Stromal cell of bone marrow (primary cell): ENCODE results near the gene CIAO2B.
A peak's percentile ranks its signal among the peaks of the same experiment; 100 is the strongest.
"Not testable (repeated sequence)": the region's sequence is repeated elsewhere in the genome, so short reads cannot be mapped to it uniquely, and the experiment has no call there.

ENCODE experiments used
- DNase-seq: peaks from one replicate; pipeline ENCODE4 v3.0.0-alpha.2; 2012; ENCODE audit warnings: low read depth

CIAO2B gene

DNA sequence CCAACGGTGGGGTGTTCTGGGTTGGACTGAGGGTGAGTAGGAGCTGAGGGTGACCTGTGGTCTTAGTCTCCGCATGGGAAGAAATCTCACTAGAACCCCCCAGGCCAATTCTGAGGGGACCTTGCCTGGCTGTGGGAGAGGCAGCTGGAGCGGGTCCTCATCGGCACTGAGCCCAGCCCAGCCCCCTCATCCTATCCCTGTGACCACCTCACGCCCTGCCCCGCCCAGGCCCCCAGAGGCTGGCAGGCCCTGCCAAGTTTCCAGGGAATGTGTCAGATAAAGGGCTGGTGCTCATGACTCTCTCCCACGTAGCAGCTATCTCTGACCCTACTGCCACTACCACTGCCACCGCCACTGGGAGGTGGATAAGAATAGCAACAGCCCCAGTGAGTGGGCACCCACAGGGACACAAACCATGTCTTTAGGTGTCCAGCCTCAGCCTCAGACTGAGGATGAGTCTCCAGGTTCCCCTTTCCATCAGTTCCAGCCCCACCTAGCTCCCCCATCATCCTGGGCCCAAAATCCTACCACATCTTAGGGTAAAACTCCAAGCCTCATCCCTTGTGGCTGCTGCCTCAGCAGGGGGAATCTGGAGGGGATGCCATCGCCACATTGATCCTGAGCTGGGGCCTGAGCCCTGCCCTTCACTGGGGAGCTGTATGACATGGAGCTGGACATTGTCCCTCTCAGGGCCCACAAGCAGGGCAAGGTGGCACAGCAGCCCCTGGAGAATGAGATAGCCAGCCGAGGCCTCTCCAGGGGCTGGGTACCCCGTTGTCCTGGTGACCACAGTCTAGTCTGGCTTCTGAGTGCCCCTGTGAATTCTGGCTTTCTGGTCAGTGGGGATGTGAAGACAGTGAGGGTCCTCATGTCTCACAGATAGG, 30.4 kb downstream of the CIAO2B start:
- DNase-seq: no peak

DNA sequence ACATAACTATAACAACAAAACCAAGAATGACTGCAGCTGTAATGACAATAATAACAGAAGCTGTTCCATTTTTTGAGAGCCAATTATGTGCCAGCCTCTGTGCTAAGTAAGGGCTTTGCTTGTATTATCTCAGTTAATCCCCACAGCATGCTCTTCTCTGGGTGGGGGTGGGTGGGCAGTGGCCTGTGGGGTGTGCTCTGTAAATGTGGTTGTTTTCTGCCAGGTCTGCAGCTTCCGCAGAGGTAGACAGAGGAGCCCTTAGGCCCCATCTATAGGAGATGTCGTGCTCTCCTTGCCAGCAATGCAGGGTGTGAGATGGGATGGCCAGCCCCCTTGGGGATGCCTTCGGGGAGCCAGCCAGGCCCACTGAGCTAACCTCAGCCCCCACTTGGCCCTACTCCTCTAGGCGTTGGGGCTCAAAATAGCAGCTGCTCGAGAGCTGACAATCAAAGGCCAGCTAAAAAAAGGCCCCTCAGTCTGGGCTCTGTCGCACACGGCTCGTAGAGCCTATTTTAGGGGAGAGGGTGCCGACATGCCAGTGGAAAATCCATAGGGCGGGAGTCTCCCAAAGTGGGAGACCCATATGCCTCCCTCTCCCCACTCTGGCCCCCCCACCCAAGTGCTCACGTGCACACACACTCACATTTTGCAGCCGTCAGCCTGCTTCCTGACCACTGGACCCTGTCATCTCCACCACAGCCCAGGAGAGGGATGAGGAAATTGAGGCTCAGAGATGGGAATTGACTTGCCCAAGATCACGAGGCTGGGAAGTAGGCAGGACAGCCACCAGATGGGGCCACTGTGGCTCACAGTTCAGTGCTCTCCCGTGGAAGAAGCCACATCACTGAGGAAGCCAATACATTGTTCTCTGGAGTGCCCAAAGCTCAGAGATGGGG, 31.3 kb downstream of the CIAO2B start:
- DNase-seq: no peak

DNA sequence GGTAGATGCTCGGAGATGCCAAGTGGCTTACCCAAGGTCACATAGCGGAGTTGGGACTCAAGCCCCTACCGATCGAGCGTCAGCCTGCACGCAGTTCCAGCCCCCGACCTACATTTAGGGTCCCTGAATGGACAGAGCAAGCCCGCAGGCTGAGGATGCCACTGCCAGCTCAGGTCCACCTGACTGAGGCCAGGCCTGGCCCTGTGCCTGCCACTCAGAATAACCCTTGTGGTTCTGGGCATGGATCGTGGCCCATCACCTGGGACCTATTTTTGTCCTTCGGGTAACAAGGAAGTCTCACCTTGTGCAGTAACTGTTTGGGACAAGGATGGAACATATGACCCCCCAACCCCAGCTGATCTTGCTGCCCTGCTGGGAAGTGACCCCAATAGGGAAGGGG, 32.6 kb downstream of the CIAO2B start:
- no peak for DNase-seq

DNA sequence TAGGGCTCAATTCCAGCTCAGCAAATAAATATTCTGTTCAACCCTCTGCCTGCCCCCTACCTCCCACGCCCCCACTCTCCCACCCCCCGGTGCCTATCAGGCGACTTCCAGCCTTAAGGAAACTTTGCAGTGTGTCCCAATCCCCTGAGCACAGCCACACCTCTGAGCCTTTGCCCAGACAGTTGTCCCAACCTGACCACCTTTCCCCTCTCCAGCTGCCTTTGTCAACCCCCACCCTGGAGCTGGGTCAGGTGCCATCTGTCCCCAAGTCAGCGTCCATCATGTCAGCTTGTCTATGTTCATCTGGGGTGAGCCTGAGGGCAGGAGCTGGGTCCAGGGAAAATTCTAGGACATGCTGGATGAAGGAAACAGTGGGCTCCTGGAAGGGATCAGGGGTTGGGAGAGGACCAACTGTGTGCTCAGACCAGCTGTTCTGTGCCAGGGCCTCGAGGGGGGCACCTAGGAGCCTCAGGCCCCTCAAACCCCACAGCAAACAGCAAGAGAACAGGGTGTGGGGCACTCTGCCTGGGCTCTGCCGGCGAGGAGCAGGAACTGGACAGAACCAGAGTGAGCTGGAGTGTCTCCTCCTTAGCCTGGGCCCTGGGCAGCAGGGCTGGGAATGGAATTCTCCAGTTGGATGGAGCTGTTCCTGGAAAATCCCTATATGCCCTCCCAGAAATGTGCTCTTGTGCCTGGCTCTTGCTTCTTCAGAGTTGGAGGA, 33.3 kb downstream of the CIAO2B start:
- DNase-seq: no peak

DNA sequence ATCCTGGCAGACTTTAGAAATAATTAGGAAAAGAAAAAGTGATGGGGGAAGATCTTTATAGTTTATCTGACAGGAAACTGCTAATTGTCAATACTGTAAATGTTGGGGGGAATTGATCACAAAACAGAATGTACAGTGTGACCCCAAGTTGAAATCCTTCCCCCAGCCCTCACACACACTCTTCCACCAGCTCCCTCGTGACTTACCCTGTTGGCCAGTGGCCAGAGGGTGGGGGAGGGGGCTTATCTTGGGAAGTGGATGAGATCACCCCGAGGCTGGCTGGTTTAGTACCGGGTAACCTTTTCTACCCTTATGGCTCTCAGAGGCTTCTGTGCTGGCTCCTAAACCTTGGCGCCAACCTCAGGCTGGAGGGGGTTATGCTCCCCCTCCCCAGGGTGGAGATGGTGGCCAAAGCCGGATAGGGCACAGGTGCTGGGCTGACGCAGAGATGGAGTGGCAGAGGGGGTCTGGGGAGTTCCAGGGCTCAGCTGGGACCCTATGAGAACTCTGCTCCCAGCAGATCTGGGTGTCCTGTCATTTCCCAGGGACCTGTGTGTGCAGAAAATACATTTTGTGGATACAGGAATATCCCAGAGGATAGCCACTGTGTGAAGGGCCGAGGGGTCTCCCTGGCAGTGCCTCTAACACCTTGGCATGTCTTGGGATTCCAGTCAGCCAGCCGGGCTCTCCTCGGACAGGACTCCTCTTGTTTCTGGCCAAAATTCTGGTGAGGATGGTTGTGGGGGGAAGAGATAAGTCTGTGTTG, 34.1 kb downstream of the CIAO2B start:
- DNase-seq: peak; percentile 35

DNA sequence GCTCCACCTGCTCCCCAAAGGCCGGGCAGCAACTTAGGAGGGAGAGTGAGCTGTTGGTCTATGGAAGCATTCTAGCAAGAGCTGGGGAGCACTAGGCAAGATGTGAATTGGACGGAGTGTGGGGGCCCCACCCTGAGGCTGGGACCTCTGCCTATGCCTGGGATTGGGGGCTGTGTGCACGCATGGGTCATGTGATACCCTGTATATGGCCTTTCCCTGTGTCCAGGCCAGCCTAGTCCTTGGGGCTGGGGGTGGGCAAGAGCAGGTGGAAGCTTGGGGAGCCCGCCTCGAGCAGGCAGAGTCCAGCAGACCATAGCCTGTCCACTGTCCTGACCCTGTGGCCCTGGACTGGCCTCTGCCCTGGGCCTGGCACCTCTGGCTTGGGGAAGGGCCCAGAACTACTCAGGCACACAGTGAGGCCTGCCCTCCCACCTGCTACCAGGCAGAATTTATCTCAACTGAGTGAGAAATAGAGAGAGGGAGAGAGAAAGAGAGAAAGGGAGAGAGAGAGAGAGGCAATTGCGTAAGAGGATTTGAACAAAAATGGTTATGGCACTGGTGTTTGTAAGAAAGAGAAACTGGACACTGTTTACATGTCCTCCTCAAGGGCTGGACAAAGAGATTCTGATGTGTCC, 34.8 kb downstream of the CIAO2B start:
- no peak for DNase-seq

DNA sequence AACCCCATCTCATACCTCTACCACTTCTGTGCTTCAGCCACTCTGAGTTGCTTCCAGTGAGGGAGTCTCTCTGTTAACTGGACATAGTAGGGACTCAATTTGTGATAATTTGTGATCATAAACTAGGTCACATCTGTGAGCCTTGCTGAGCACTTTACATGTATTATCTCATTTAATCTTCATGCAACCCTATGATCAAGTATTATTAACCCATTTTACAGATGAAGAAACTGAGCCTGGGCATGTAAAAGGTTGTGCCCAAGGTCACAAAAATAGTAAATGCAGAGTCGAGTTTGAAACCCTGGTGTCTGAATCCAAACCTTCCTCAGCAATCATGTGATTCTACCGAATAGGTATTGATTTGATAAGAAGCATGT, 35.3 kb downstream of the CIAO2B start:
- DNase-seq: no peak

DNA sequence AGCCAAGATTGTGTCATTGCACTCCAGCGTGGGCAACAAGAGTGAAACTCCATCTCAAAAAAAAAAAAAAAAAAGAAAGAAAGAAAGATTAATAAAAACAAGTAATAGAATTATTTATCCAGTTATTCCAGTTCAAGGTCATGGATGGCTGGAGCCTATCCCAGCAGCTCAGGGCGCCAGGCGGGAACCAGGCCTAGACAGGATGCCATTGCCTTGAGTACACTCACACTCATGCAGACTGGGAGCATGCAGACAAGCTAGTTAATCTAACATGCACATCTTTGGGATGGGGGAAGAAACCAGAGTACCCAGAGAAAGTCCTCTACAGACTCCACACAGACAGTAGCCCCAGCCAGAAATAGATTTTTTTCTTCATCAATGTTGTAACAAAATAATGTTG, 36.0 kb downstream of the CIAO2B start:
- DNase-seq: peak; percentile 49

DNA sequence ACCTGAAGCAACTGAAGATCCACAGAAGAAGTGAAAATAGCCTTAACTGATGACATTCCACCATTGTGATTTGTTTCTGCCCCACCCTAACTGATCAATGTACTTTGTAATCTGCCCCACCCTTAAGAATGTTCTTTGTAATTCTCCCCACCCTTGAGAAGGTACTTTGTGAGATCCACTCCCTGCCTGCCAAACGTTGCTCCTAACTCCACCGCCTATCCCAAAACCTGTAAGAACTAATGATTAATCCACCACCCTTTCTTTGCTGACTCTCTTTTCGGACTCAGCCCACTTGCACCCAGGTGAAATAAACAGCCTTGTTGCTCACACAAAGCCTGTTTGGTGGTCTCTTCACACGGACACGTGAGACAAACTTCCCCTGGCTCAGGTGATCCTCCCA, 37.5 kb downstream of the CIAO2B start:
- not testable (repeated sequence) for DNase-seq

DNA sequence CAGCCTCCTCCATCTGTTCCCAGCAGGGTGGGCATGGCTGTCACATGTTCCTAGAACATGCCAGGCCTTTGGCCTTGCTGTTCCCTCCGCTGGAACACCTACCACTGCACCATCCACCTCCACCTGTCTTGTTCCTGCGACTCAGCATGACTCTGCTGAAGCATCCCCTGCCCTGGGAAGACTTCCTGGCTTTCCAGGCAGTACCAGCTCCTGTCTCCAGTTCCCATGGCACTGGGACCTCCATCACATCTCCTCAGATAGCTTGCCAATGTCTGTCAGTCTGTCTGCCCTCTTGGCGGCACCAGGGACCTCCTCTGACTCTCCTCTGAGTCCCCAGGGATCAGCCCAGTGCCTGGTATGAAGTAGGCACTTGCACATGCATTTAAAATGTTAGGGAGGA, 38.2 kb downstream of the CIAO2B start:
- DNase-seq: no peak

DNA sequence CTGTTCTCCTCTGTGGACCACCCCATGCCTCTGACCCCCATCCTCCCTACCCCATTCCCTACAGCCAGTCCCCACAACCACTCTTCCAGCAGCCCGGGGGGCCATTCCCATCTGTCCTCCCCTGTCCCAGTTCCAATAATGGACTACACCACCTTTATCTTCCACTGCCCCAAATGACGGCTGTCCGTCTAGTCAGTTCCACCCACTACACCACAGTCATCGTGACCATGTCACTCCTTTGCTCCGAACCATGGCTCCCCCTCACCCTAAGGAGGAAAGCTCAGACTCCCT, 38.6 kb downstream of the CIAO2B start:
- no peak for DNase-seq

DNA sequence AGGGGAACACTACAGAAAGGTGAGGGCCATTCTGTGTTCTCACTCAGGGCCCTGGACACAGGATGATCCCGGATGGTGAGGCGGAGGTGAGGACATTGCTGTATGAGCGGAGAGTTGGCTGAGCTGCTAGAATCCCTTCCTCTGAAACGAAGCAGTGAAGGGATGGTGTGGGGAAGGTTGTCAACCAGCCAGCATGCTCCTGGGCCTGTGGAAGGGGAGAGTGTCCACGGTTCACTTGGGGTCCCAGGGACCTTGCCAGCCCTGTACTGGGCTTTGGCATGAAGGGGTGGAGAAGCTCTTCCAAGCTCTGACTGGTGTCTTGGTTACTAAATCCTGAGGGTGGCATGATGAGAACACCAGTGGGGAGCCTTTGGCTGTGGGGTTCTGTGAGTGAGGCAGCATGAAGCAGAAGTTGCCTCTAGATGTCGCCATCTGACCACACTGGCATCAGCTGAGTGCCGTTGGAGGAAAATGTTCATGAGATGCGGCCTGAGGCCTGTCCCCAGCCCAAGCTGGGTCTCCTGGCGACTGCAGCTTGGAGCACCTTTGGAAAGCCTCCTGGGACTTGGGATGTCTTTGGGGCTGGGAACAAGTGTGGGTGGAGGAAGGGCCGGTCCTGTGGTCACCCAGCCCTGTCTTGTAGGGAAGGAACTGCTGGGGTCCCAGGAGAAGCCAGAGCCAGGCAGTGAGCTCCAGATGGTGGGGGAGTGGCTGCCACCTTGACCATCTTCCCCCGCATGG, 39.1 kb downstream of the CIAO2B start:
- peak; percentile 54 for DNase-seq

DNA sequence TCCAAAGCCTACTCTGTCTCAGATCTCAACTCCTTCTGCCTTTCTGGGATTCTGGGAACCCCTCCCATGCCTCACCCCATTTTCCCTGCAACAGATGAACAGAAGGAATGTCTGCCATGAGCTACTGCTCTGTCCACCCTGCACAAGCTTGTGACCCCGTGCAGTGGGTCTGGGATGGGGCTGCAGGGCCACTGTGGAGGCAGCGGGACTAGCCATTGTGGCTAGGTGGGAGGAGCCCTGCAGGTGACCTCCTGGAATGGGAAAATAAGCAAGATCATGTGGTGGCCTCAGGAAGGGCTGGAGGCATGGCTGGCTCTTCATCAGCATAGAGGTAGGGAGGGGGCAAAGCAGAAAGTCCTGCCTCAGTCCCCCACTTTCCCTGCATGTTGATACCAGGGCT, 40.1 kb downstream of the CIAO2B start:
- DNase-seq: no peak

DNA sequence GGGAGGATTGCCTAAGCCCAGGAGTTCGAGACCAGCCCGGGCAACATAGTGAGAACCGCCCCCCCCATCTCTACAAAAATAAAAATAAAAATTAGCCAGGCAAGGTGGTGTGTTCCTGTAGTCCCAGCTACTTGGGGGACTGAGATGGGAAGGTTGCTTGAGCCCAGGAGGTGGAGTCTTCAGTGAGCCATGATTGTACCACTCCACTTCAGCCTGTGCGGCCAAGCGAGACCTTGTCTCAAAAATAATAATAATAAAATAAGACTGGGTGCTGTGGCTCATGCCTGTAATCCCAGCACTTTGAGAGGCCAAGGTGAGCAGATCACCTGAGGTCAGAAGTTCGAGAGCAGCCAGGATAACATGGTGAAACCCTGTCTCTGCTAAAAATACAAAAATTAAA, 42.4 kb downstream of the CIAO2B start:
- no peak for DNase-seq

DNA sequence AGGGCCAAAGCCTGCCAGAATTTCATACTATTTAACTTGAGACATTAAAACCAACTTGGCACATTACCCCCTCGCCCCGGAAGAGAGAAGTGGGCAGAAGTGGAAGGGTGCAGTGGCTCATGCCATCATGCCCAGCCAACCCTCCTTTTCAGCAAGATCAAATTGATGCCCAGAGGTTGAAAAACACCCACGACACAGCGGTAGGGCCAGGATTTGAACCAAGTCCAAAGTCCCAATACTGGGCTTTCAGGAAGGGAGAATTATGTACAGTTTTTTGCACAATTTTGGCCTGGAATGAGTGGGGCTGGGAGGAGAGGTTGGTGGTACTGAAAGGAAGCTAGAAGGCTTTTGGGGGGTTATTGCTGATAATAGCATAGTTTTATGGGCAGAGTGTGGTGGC, 42.8 kb downstream of the CIAO2B start:
- DNase-seq: no peak

DNA sequence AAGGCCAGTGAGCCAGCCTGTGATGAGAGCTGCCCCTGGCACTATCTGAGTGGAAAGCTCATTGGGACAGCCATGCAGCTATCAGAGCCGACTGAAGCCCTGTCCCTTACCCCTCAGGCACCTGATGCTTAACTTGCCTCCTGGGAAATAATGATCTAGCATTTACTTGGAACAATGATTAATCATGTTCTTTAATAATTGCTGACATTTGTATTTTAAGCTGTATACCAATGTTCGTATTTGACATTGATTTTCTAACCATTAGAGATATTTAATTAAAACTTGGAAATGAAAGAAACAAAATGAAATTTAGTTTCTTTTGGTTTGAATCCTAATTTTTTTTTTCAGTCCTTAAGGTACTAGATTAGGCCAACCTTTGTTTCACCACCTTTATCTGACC, 43.4 kb downstream of the CIAO2B start:
- DNase-seq: no peak

DNA sequence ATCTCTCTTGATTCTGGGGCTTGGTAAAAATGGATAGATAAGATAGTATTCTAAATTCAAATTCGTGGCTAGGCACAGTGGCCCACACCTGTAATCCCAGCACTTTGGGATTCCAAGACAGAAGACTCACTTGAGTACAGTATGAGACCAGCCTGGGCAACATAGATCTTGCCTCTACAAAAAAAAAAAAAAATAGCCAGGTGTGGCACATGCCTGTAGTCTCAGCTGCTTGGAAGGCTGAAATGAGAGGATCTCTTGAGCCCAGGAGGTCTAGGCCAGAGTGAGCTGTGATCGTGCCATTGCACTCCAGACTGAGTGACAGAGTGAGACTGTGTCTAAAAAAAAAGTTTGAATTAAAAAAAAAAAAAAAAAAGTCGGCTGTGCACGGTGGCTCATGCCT, 44.6 kb downstream of the CIAO2B start:
- no peak for DNase-seq

DNA sequence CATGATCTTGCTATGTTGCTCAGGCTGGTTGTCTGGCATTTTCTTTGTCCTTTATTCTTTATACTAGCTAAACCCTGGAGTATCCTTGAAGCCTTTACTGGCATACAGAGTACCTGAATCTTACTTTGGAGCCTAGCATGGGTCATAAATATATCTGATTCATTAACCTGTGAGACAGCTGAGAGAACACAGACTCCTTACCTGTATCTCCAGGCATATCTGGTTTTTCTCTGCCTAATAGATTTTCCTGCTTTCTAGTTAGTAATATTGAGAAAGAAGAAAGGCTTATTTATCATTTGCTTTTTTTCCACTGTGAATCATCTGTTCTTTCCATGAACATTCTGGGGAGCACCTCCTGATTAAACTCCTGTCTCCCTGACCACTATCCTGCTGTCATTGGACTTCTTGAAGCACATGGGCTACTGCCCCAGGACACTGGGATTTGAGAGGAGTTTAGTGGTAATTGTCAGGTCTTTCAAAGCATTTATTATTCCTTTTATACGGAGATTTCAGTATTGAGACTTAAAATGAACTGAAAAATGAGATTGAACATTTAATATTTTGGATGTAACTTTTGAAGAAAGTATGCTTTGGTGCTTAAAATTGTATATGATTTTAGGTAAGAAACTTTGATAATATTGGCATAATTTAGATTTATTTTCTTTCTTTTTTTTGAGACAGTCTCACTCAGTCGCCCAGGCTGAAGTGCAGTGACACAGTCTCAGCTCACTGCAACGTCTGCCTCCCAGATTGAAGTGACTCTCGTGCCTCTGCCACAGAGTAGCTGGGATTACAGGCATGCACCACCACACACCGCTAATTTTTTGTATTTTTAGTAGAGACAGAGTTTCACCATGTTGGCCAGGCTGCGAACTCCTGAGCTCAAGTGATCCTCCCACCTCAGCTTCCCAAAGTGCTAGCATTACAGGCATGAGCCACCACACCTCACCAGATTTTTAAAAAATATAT, 45.3 kb downstream of the CIAO2B start:
- DNase-seq: no peak

DNA sequence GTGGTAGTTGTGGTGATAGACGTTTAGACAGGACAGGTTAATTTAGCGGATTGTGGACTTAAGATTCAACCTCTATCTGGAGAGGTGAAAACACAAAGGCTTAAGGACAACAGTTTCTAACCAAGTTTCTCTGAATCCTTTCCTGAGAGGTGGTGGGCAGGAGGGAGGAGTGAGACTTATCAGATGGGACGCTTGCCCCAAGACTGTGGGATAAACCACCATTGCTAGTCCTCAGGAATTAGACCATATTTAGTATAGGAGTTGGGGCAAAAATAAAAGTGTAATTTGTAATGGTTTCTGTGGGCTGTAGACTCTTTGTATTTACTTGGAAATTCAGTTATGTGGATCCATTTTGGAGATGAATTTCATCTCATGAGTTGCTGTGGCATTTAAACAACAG, 47.3 kb downstream of the CIAO2B start:
- no peak for DNase-seq

DNA sequence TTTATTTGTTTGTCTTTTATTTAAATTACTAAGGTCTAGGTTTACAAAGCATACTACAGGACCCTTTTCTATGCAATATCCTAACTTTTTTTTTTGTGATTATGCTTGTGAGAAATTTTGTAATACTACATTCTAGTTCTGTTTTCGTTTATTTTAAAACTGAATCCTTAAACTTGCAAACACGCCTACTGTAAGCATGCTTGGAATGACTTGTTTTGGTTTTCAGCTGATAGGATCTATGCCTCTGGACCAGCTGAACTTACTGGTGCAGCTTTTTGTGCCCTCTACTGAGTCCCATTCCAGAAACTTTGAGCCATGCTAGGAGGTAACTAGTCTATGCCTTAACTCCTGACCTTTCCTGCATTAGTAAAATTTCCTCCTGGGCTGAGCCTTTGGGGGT, 47.9 kb downstream of the CIAO2B start:
- DNase-seq: no peak
